Tibial nerve (tissue), 4 donors: Measurements from ENCODE around the gene SCG5.

Experiments used
- EP300 ChIP-seq, 2 donors: sonication (generic); formaldehyde crosslinking; IDR thresholded peaks; one replicate each; pipeline ENCODE4 v1.6.1; 2017; ENCODE audit warnings: antibody characterized with exemption in 2 of 2, mild to moderate bottlenecking in 1 of 2
- POLR2A ChIP-seq, 2 donors: fragments of 450-650 bp; IDR thresholded peaks; one replicate each; pipeline ENCODE4 v1.6.1; 2017; ENCODE audit warnings: antibody characterized with exemption in 2 of 2, mild to moderate bottlenecking in 2 of 2, moderate library complexity in 2 of 2
- TF ChIP-seq, protein P1 (sequence below), 5 experiments: fragments of 200-600 bp in 3 of 5; fragments of 450-650 bp in 2 of 5; sonication (generic) in 3 of 5; IDR thresholded peaks; one replicate each; pipeline ENCODE4 v1.5.1; 2016 to 2019; ENCODE audit warnings: antibody characterized with exemption in 5 of 5, mild to moderate bottlenecking in 3 of 5, moderate library complexity in 2 of 5

DNA sequence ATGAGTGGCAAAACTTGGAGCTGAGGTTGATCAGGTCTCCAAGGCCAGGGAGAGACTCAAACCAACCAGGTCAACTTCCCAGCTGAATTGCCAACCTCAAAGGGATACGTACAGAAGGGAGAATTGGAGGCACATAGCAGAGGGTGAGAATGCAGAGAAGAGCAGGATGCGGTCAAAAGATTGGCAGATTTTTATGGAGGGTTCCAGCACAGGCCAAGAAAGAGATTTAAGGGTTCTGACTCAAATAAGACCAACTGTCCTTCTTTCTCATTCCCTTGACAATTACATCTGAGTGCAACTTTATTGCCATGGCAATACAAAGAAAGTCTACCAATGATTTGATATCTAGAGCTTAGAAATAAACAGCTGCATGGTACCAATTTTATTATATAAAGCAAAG, 33.2 kb downstream of the SCG5 start:
- TF ChIP-seq EP300 (IDR thresholded peaks at IDR 0.05): no peak
- TF ChIP-seq, protein P1, sequence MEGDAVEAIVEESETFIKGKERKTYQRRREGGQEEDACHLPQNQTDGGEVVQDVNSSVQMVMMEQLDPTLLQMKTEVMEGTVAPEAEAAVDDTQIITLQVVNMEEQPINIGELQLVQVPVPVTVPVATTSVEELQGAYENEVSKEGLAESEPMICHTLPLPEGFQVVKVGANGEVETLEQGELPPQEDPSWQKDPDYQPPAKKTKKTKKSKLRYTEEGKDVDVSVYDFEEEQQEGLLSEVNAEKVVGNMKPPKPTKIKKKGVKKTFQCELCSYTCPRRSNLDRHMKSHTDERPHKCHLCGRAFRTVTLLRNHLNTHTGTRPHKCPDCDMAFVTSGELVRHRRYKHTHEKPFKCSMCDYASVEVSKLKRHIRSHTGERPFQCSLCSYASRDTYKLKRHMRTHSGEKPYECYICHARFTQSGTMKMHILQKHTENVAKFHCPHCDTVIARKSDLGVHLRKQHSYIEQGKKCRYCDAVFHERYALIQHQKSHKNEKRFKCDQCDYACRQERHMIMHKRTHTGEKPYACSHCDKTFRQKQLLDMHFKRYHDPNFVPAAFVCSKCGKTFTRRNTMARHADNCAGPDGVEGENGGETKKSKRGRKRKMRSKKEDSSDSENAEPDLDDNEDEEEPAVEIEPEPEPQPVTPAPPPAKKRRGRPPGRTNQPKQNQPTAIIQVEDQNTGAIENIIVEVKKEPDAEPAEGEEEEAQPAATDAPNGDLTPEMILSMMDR (IDR thresholded peaks at IDR 0.05): no peak
- no peak for TF ChIP-seq POLR2A (IDR thresholded peaks at IDR 0.05)
